M059J (cell line): ENCODE data around the gene R3HDM4. TPM values are rescaled to one million over a fixed set of nuclear protein-coding genes. Genes with fewer than 3 reads are reported as not detected.
A peak's percentile ranks its signal among the peaks of the same experiment; 100 is the strongest.

Source experiments
- DNase-seq: peaks from one replicate; pipeline ENCODE4 v3.0.0-alpha.2; 2012; ENCODE audit warnings: low read depth
- total RNA-seq: library from RNA; depleted of rRNA; stranded (reverse); fragments of >200 nt; shearing (Covaris generic); gene quantifications from 2 replicates; pipeline ENCODE4 v1.2.3, GENCODE V29; 2014

R3HDM4 gene
- total RNA-seq, 1 experiment from 2014 or later, result 37.0 TPM

DNA sequence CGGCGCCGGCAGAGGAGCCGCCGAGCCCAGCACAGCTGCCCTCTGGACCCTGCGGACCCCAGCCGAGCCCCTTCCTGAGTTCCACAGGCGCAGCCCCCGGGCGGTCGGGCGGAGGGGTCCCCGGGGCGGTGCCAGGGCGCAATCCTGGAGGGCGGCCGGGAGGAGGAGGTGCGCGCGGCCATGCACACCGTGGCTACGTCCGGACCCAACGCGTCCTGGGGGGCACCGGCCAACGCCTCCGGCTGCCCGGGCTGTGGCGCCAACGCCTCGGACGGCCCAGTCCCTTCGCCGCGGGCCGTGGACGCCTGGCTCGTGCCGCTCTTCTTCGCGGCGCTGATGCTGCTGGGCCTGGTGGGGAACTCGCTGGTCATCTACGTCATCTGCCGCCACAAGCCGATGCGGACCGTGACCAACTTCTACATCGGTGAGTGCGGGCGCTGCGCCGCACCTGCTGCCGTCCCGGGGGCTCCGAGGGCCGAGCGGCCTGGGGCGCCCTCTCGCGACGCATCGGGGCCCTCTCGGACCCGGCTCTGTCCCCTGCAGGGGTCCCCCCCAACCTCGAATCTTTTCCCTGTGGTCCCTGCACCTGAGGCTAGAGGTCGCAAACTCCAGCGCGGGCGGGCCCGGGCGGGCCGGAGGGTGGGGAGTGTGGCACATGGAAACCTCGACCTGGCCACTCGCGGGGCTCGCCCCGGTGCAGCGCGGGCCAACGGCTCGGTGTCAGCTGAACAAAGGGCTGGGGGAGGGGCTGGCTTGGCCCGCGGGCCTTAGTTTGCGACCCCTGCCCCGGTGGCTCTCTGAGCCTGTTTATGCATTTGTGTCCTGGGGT, 4.5 kb upstream of the R3HDM4 start, which contains the start of gene KISS1R:
KISS1R (plus strand) TSS at position 11 of the 829 bp plus-strand sequence; CDS start at position 181, 170 bp downstream.
- no peak for DNase-seq

DNA sequence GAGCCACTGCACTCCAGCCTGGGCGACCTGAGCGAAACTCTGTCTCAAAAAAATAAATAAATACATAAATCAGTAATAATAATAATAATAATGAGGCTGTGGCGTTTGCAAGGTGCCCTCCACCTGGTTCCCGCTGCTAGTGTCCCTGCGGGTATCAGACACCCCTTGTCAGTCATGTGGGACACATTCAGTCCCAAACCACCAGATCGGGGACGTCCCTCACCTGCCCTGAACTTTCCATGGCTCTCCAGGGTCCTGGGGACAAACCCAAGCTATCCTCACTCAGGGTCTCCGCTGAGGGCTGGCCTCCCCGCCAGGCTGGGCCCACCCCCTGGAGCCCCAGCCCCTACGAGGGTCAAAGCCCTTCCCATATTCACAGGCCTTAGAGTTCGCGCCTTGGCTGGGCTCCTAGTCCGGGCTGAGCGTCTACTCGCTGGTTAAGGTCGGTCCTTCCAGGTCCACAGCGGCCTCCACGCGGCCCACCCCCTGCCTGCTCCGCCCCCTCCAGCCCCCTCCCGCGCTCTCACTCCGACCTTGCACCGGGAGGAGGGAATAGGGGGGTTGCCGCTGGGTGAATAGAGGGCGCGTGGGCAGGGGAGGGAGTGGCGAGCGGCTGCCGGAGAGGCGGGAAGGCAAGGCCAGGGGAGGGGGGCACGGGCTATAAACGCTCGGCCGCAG, 3.8 kb upstream of the R3HDM4 start:
- no peak for DNase-seq

DNA sequence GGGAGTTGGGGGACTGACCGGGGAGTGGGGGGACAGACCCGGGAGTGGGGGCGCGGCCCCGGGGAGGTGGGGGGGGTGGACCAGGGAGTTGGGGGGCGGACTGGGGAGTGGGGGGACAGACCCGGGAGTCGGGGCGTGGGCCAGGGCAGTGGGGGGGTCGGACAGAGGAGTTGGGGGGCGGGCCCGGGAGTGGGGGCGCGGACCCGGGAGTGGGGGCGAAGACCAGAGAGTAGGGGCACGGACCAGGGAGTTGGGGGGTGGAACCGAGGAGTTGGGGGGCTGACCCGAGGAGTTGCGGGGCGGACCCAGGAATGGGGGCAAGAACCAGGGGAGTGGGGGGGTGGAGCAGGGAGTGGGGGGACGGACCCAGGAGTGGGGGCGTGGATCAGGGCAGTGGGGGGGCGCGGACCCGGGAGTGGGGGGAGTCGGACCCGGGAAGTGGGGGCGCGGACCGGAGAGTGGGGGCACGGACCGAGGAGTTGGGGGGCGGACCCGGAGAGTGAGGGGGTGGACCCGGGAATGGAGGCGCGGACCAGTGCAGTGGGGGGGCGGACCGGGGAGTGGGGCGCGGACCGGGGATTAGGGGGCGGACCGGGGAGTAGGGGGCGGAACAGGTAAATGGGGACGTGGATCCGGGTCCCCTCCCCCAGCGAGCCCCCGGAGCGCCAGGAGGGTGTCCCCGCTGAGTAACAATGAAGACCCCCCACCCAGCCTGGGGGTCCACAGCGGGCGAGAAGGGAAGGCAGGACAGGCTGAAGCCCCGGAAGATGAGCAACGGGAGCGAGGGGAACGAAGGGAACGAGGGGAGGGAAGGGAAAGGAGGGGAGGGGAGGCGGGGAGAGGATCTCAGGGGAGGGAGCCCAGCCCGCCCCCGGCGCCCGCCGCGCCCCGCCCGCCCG, 589 bp downstream of the R3HDM4 start:
- no peak for DNase-seq

- no peak for DNase-seq
These were observed 1.6 kb downstream of the R3HDM4 start for GRCh38 chr19:911197-912033.

DNA sequence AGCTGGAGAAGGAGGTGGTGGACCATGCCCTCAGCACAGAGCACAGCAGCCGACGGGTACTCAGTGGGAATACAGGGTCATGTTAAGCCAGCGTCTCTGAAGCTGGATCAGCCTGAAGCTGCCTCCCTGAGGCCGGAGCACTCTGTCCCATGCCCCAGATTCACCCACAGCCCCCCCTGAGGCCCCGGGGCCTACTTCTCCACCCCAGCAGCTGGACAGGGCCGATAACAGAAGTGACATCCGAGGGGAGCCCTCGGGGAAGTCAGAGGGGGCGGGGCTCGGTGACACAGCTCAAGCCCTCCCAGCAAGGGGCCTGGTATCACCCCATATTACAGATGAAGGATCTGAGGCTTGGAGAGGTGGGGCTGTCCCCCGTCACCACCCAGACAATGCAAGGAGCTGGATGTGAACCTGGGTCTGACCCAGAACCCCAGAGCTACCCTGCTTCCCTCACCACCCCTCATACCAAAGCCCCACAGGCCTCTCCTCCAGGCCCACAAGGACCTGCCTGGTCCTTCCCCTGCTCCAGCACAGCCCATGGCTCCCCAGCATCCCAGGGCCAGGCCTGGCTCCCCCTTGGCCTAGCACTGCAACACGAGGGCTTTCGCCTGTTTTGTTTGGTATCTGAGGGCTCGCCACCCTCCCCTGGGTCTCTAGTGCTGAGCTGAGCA, 5.7 kb downstream of the R3HDM4 start:
- no peak for DNase-seq

- DNase-seq, result no peak
These were observed 6.5 kb downstream of the R3HDM4 start for GRCh38 chr19:906480-906879.

DNA sequence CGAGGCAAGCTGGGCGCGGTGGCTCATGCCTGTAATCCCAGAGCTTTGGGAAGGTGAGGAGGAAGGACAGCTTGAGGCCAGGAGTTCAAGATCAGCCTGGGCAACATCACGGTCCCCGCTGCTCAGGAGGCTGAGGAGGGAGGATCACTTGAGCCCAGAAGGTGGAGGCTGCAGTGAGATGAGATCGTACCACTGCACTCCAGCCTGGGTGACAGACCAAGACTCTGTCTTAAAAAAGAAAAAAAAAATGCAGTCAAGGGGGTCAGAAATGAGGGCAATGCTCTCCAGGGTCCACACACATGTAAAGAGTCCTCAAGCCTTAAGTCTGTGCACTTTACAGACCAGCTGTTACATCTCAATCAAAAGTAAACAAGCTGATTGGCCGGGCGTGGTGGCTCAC, 8.5 kb downstream of the R3HDM4 start:
- DNase-seq, result no peak

DNA sequence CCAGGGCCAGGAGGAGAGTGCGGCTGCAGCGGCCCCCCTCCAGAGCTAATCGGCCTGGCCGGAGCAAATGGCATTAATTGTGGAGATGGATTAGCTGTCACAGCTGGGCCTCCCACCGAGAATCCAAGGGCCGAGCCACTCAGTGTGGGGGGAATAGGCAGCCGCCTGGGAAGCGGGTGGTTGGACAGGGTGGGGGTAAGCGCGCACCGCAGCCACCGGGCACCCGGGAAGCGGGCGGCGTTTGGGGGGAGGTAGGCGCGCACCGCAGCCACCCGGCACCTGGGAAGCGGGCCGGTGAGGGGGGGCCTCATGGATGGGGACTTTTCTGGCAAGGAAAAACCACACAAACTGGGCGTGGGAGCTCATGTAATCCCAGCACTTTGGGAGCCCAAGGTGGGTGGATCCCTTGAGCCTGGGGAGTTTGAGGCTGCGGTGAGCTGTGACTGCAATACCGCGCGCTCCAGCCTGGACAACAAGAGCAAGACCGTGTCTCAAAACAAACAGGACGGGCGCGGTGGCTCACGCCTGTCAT, 9.7 kb downstream of the R3HDM4 start:
- DNase-seq, result no peak

DNA sequence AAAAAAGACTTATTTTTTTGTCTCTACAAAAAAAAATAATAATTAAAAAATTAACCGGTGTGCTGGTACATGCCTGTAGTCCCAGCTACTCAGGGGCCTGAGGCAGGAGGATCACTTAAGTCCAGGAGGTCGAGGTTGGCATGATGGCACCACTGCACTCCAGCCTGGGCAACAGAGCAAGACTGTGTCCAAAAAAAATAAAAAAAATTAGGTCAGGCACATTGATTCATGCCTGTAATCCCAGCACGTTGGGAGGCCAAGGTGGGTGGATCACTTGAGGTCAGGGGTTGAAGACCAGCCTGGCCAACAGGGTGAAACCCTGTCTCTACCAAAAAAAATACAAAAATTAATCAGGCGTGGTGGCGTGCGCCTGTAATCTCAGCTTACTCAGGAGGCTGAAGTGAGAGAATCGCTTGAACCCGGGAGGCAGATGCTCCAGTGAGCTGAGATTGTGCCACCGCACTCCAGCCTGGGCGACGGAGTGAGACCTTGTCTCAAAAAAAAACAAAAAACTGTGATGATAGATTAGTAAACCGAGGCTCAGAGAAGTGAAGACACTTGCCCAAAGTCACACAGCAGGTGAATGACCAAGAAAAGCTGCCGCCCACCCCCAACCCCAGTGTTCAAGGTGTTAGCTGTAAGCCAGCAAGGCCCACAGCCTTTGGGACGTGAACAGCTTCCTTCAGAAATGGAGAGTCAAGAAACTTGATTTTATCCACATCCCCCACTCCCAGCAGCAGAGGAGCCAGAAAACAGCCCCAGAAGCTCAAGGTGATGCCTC, 10.4 kb downstream of the R3HDM4 start:
- no peak for DNase-seq

- no peak for DNase-seq
These were observed 11.0 kb downstream of the R3HDM4 start for GRCh38 chr19:902093-902370.

DNA sequence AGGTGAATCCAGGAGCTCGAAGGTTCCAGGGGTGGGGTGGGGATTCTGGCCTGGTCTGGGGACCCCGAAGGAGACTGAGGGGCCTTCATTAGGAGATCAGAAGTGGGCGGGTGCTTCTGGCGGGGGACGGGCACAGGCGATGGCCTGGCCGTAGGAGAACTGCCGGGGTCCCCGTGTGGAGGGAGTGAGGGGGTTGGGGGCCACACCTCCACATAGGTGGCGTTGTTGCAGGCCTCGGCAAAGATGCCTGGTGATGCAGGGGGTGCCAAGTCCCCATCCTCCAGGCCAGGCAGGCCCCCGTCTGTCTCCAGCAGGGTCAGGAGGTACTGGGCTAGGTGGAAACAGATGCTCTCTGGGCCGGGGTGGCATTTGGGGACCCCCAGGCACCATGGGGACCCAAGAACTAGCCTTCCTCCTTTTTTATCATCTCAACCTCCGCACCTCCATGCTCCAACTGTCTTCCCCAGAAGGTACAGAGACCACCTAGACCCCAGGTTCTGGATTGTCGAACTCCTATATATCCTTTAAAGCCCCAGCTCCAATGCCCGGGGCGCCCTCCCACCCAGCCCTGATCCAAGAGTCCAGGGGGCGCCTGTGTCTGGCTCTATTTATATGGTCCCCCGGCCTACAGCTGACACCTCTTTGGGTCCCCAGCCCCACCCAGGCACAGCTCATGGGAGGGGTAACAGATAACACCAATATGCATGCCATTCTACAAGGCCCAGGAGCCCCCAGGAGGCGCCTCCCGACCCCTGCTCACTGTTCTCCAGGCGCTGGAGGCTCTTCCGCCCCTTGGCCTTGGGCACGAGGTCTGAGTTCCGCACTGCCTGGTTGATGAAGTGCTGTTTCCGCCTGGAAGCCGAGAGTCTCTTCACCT, 11.6 kb downstream of the R3HDM4 start:
- no peak for DNase-seq

DNA sequence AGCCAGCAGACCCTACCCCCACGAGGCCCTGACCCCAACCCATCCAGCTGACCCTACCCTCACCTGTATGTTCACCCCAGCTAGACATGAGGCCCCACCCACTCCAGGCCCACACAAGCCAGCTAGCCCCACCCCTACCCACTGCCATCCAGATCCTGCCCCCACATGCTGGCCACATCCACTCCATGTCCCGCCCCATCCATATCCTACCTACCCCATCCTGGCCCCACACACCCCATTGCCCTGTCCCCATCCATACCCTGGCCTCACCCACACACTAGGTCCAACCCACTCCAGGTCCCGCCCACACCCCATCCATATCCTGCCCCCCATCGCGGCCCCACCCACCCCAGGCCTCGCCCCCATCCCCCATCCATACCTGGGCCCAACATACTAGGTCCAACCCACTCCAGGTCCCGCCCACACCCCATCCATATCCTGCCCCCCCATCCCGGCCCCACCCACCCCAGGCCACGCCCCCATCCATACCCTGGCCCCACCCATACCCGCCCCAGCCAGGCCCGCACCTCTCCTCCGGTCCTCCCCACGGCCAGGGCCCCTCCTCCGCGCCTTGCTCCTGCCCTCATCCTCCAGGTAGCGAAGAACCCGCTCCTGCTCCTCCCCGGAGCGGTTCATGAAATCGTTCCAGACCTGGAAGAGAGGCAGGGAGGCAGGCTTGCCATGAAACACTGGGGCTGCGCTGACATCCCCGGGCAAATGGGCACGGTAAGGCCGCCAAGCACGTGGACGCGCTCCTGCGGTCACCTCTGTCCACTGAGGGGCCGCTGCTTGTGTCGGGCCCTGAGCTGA, 12.5 kb downstream of the R3HDM4 start:
- no peak for DNase-seq

GRCh38 chr19:900043-900301, 13.0 kb downstream of the R3HDM4 start:
- no peak for DNase-seq

DNA sequence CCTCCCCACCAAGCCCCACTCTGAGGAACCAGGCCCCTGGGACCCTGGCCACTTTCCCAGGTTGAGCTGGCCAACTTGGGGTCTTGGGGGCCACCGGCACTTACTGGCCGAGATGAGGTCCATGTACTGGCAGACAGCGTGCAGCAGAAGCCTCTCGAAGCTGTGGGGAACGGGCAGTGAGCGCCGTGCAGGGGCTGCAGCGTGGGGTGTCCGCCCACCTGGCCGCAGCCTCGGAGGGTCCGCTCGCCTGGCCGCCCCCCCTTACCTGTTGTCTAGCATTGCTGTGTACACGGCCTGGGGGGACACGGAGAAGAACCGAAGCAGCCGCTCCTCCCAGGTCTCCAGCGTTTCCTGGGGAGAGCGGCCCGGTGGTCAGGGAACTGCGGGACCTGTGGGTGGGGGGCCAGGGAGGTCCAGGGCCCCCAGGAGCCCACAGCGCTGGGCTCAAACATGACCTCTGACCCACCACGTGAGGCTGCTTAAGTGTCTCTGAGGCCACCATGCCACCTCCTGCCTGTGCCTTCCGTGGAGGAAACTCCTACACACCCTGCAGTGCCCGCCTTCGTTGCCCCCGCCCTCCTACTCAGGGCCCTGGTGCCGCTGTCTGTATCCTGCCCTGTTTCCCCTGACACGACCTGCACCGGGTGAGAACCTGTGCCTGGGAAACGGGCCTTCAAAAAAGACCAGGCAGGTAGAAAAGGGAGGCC, 13.5 kb downstream of the R3HDM4 start:
- no peak for DNase-seq

DNA sequence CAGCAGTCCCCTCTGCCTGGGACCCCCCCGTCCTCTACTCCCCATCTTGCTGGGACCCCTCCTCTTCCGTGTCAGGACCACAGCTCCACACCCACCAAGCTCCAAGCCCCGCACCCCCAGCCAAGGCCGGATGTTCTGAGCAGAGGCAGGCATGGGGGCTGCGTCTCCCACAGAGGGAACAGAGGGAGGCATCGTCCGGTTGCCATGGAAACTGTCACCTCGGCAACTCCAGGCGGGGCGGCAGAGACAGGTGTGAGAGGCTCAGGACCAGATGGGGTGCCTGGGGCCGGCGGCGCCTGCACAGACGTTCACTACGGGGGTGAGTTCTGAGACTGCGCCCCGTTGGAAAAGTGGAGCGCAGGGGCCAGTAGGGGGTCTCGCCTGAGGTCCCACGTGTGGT, 14.4 kb downstream of the R3HDM4 start:
- DNase-seq, result peak; percentile 28

DNA sequence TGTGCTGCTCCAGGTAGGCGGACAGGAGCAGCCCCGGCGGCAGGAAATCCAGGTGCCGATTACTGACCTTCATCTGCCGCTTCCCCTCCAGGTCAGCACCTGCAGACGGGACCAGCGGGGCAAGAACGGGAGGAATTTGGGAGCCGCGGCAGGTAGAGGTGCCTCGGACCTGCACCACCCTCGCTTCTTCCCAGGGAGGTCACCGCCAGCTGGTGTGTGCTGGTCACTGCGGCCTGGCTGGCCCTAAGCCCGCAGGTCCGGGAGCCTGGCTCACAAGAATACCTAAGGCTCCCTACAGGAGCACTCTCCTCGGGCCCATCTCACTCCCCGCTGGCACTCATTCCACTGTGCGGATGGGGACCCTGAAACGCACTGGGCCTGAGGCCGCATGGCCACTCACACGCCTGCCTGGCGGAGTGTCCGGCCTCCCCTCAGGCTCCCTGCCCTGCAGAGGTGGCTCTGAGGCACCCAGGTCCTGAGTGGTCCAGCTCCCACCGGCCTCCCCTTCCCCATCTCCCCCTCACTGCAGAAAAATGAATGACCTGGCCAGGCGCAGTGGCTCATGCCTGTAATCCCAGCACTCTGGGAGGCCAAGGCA, 15.5 kb downstream of the R3HDM4 start:
- no peak for DNase-seq

GRCh38 chr19:896999-897398, 16.0 kb downstream of the R3HDM4 start:
- DNase-seq, result no peak
